WI38 (cell line): ENCODE results near the gene EXOC4.

Experiments
- H3K4me3 ChIP-seq: 2 replicates; pipeline ENCODE4 v1.5.1; 2011; ENCODE audit warnings: low read depth, mild to moderate bottlenecking, control low read depth, low read length
- TF ChIP-seq, protein P1 (sequence below): IDR thresholded peaks from 2 replicates; pipeline ENCODE4 v1.5.1; 2012; ENCODE audit warnings: low read depth, mild to moderate bottlenecking, control low read depth, low read length

EXOC4 gene

DNA sequence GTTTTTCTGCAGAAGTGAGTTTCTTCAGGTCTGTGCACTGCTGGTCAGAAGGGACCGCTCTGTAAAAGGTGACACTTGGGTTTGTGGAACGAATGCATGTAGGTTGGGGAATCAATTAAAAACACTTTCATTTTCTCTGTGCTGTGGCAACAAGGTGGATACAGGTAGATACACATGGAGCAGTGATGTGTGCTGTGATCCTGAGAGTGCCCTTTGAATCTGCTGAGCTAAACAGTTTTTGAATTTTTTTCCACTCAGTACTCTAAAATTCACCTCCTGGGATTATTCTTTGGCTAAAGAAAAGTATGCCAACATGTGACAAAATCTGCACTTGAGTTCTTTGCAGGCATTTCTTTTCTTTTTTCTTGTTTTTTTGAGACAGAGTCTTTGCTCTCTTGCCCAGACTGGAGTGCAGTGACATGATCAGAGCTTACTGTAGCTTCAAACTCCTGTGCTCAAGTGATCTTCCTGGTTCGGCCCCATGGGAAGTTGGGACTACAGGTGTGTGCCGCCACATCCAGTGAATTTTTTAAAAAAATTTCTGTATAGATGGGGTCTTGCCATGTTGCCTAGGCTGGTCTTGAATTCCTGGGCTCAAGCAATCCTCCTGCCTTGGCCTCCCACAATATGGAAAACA, 338.9 kb downstream of the EXOC4 start:
- TF ChIP-seq, protein P1, sequence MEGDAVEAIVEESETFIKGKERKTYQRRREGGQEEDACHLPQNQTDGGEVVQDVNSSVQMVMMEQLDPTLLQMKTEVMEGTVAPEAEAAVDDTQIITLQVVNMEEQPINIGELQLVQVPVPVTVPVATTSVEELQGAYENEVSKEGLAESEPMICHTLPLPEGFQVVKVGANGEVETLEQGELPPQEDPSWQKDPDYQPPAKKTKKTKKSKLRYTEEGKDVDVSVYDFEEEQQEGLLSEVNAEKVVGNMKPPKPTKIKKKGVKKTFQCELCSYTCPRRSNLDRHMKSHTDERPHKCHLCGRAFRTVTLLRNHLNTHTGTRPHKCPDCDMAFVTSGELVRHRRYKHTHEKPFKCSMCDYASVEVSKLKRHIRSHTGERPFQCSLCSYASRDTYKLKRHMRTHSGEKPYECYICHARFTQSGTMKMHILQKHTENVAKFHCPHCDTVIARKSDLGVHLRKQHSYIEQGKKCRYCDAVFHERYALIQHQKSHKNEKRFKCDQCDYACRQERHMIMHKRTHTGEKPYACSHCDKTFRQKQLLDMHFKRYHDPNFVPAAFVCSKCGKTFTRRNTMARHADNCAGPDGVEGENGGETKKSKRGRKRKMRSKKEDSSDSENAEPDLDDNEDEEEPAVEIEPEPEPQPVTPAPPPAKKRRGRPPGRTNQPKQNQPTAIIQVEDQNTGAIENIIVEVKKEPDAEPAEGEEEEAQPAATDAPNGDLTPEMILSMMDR: no peak
- no peak overlapping the region for H3K4me3 ChIP-seq

DNA sequence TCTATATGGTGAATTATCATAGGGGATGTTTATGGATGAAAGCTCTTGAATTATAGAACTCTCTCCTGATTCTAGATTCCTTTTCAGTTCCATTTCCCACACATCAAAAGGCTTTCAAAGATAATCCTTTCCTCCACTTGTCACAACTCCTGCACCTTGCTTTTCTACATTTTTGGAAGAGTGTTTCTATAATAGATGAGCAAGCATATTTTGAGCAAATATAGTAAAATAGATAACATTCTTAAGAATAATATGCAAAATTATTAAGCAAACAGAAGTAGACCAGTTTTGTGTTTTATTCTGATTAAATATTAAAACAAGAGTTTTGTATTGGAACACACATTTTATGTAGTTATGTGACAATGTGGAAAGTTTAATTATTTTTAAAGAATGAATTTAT, 340.7 kb downstream of the EXOC4 start:
- TF ChIP-seq, protein P1: no peak
- H3K4me3 ChIP-seq: no peak overlapping the region

DNA sequence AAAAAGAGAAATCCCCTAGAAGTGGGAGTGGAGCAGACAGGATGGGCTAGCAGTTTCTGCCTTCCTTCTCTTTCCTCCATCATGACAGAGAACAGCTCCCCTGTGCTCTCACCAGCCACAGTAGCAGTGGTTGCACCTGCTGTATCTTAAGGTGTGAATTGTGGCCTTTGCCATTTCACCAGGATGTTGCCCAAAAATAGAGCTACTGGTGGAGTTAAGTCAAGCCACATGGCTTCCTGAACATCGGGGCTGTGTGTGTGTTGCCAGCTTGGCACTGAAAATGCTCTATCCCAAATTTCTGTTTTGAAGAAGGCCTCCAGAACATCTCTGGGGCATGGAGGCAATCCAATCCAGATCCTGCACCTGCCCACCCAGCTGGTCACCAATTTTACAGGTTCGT, 348.7 kb downstream of the EXOC4 start:
- no peak overlapping the region for H3K4me3 ChIP-seq
- TF ChIP-seq, protein P1: no peak

DNA sequence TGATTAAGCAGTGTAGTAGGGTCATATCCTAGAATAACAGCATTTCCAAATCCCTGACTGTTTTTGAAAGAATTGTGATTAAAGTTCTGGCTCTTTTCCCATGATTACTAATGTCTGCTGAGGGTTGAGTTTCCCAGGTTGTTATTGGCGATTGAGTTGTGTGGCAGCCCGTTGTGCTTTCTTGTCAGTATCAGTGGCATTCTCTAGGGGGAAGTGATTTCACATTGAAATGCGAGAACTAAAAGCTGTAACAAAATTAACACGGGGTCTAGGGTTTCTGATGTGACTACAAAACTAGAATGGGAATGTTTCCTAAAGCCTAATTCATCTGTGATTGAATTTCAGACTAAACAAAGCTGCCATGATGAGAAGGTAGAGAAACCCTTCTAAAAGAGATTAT, 349.4 kb downstream of the EXOC4 start:
- no peak overlapping the region for H3K4me3 ChIP-seq
- TF ChIP-seq, protein P1: no peak

DNA sequence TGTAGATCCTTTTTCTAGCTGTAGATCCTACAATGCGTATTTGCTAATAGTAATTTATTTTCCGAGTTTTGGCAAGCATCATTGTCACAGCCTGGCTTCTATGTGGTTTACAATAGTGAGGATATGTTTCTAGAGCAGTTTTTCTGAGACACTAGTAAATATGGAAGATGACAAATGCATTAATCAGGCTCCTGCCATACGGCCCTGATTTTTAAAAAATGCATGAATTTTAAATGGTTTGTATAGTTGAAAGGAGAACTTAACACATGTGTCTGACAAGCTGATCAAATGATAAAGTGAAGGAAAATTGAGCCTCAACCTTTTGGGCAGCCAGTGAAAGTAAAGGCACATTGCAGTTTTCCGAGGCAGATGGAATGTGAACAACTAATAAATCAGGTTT, 354.1 kb downstream of the EXOC4 start:
- no peak overlapping the region for H3K4me3 ChIP-seq
- TF ChIP-seq, protein P1: no peak

DNA sequence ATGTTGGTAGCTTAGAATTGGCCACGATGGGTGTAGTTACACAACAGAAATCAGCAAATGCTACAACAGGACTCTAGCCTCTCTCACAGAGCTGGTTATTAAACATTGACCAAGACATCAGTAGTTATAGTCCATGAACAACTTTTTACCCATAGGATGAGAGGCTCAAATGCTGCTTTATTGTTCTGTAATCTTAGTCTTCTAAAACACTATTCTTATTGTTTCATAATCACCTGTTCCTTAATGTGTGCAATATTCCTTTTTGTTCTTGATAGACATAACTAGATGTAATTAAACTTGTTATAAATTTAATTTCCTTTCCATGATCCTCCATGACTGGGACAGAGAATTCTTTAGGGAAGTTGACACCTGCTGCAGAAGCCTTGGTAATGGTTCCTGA, 356.9 kb downstream of the EXOC4 start:
- H3K4me3 ChIP-seq: no peak overlapping the region
- TF ChIP-seq, protein P1: no peak

DNA sequence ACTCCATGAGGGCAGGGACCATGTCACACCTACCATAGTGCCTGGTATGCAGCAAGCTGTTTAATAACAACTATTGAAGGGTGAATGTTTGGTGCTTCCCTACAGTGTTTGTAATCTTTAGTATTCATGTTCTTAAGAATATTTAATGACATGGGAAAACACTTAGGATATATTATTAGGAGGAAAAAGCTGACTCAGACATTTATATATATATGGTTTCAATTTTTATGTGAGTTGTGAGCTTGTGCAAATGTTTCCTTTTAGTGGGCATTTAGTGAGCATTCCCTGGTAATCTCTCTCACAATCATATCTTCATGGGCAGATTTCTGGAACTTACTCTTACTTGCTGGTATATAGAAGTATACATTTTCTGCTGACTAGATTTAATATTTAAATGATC, 359.1 kb downstream of the EXOC4 start:
- H3K4me3 ChIP-seq: no peak overlapping the region
- TF ChIP-seq, protein P1: no peak
